HG02623 (cell line): ENCODE measurements around the gene DOK6.
"Not testable (repeated sequence)": the region's sequence is repeated elsewhere in the genome, so short reads cannot be mapped to it uniquely, and the experiment has no call there.

Source experiments
- ATAC-seq: cut with Tn5 transposase; IDR thresholded peaks from one replicate; pipeline ENCODE4 v1.9.1; 2021; ENCODE audit warnings: moderate library complexity; ENCODE audit not compliant: unreplicated experiment

DOK6 gene

GRCh38 chr18:69617888-69618287 is 217.2 kb downstream of the DOK6 start:
- no peak for ATAC-seq

GRCh38 chr18:69622184-69622583 is 221.5 kb downstream of the DOK6 start:
- no peak for ATAC-seq

- no peak for ATAC-seq
Observed at GRCh38 chr18:69622961-69623360, 222.3 kb downstream of the DOK6 start.

- no peak for ATAC-seq
Observed at GRCh38 chr18:69626171-69626570, 225.5 kb downstream of the DOK6 start.

- no peak for ATAC-seq
Observed at GRCh38 chr18:69626643-69627242, 226.1 kb downstream of the DOK6 start.

- no peak for ATAC-seq
Observed at GRCh38 chr18:69628774-69629359, 228.2 kb downstream of the DOK6 start.

- ATAC-seq: no peak
Observed at GRCh38 chr18:69631281-69631680, 230.6 kb downstream of the DOK6 start.

- no peak for ATAC-seq
Observed at GRCh38 chr18:69635482-69635881, 234.8 kb downstream of the DOK6 start.

- peak; percentile 56 for ATAC-seq
Observed at GRCh38 chr18:69636529-69637301, 236.0 kb downstream of the DOK6 start.

GRCh38 chr18:69638056-69638455 is 237.4 kb downstream of the DOK6 start:
- ATAC-seq: no peak

GRCh38 chr18:69647702-69648101 is 247.0 kb downstream of the DOK6 start:
- no peak for ATAC-seq

- ATAC-seq: no peak
Observed at GRCh38 chr18:69648486-69648885, 247.8 kb downstream of the DOK6 start.

- ATAC-seq: no peak
Observed at GRCh38 chr18:69649684-69650083, 249.0 kb downstream of the DOK6 start.

- ATAC-seq: no peak
Observed at GRCh38 chr18:69651243-69651642, 250.6 kb downstream of the DOK6 start.

GRCh38 chr18:69655816-69656215 is 255.1 kb downstream of the DOK6 start:
- no peak for ATAC-seq

GRCh38 chr18:69658103-69658502 is 257.4 kb downstream of the DOK6 start:
- no peak for ATAC-seq

GRCh38 chr18:69658685-69659084 is 258.0 kb downstream of the DOK6 start:
- ATAC-seq: no peak

GRCh38 chr18:69659142-69659651 is 258.5 kb downstream of the DOK6 start:
- ATAC-seq: no peak

- ATAC-seq: not testable (repeated sequence)
Observed at GRCh38 chr18:69662090-69662489, 261.4 kb downstream of the DOK6 start.

- no peak for ATAC-seq
Observed at GRCh38 chr18:69664399-69664798, 263.7 kb downstream of the DOK6 start.

- ATAC-seq: no peak
Observed at GRCh38 chr18:69674292-69674877, 273.7 kb downstream of the DOK6 start.

GRCh38 chr18:69674966-69675365 is 274.3 kb downstream of the DOK6 start:
- ATAC-seq: no peak
